ENCODE measurements around the gene LSM2.

Gene LSM2

GRCh38 chr6:31762878-31763618 is 43.7 kb downstream of the LSM2 start:
- no peak overlapping the region for H3K4me3 ChIP-seq (ENCODE audit: low read depth, low read length)
- no peak for DNase-seq (ENCODE audit: low read depth)
- TF ChIP-seq CTCF (conservative IDR thresholded peaks at IDR 0.05; ENCODE audit: low read depth, low read length), result no peak

- TF ChIP-seq CTCF (conservative IDR thresholded peaks at IDR 0.05; ENCODE audit: low read depth, low read length), result no peak
- H3K4me3 ChIP-seq (ENCODE audit: low read depth, low read length), result no peak within 1 kb of the TSS
- DNase-seq (ENCODE audit: low read depth), result no peak
Observed at GRCh38 chr6:31762356-31762755, 44.4 kb downstream of the LSM2 start, which contains the start of gene SAPCD1. SAPCD1 (plus strand) TSS chr6:31762656; CDS start chr6:31763055, 399 bp downstream.

GRCh38 chr6:31761343-31761742 is 45.4 kb downstream of the LSM2 start:
- TF ChIP-seq CTCF (conservative IDR thresholded peaks at IDR 0.05; ENCODE audit: low read depth, low read length), result no peak
- DNase-seq (ENCODE audit: low read depth), result no peak
- H3K4me3 ChIP-seq (ENCODE audit: low read depth, low read length), result no peak overlapping the region

- no peak overlapping the region for H3K4me3 ChIP-seq (ENCODE audit: low read depth, low read length)
- TF ChIP-seq CTCF (conservative IDR thresholded peaks at IDR 0.05; ENCODE audit: low read depth, low read length), result no peak
- no peak for DNase-seq (ENCODE audit: low read depth)
Observed at GRCh38 chr6:31760790-31761189, 46.0 kb downstream of the LSM2 start.

GRCh38 chr6:31758281-31758680 is 48.5 kb downstream of the LSM2 start:
- no peak for DNase-seq (ENCODE audit: low read depth)
- H3K4me3 ChIP-seq (ENCODE audit: low read depth, low read length), result no peak overlapping the region

GRCh38 chr6:31752739-31753319 is 53.9 kb downstream of the LSM2 start:
- H3K4me3 ChIP-seq (ENCODE audit: low read depth, low read length), result no peak overlapping the region
- no peak for TF ChIP-seq CTCF (conservative IDR thresholded peaks at IDR 0.05; ENCODE audit: low read depth, low read length)
- DNase-seq (ENCODE audit: low read depth), result peak; percentile 75

More at GRCh38 chr6:31758281-31758680, 48.5 kb downstream of the LSM2 start:
- no peak for TF ChIP-seq CTCF (conservative IDR thresholded peaks at IDR 0.05; ENCODE audit: low read depth, low read length)
